NCI-H2196 (cell line): ENCODE results near the gene KIF17.
"Not testable (repeated sequence)": the region's sequence is repeated elsewhere in the genome, so short reads cannot be mapped to it uniquely, and the experiment has no call there.

Experiments used
- DNase-seq: peaks from one replicate; lab custom pipeline; 2025; ENCODE audit not compliant: unreplicated experiment; lab: John Stamatoyannopoulos, UW

KIF17 gene

GRCh38 chr1:20693623-20694022 lies 24.2 kb downstream of the KIF17 start:
- DNase-seq = no peak

- DNase-seq = no peak
These were observed 25.9 kb downstream of the KIF17 start for GRCh38 chr1:20691872-20692271.

GRCh38 chr1:20689645-20690056 lies 28.2 kb downstream of the KIF17 start:
- DNase-seq = no peak

GRCh38 chr1:20686883-20687725 lies 30.7 kb downstream of the KIF17 start:
- no peak for DNase-seq

DNA sequence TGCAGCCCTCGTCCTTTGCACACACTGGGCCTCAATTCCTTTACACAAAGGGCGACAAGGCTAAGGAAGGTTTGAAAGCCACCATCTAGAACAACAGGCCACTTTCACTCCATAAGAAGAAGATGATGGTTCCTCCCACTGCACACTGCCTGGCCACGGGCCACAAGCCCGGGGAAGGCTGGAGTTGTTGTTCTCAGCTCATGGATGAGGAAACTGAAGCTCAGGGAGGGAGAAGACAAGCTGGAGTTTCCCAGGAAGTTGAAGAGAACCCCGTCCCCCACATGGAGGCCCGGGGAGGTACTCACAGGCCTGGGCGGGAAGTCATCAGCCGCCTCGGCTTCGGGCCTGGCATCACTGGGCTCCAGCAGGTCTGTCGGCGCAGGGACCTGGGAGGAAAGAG lies 32.1 kb downstream of the KIF17 start:
- no peak for DNase-seq

- DNase-seq = no peak
These were observed 32.6 kb downstream of the KIF17 start for GRCh38 chr1:20685099-20685662.

DNA sequence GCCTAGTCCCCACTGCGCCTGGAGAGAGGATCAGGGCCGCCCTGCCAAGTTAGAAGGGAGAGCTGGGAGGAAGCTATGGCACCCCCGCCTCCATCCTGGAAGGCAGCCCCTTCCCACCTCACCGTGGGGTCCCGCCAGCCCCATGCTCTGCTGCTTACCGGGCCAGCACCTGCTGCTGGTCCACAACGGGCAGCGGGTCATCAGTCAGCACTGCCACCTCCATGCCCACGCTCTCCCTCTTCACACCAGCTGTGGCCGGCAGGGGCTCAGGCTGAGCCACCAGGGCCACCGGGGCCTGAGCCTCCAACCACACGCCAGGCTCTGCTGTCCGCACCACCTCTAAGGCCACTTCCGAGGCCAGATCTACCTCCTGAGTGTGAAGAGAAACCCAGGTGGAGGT lies 33.2 kb downstream of the KIF17 start:
- DNase-seq = no peak

DNA sequence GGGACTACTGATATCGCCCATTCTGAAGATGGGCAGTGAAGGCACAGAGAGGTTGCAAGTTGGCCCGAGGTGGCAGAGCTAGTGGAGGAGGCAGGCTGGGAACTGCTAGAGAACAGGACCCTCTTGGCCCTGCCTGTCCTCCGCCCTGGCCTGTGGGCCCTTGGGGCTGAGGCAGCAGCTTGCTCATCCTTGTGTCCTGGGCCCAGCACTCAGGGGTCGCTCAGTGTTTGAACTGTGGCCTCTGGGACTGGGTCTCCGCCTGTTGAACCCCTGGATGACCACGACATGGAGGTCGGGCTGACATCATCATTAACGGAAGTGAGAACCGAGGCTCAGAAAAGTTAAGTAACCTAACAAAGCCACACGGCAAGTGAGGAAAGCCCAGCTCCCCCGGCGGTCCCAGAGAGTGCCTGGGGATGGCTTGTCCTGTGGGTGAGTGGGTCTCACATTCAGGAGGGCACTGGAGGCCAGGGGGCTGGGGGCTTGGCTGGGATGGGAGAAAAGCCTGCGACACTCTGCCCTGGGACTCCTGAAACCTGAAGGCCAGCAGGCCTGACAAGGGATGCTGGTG lies 33.7 kb downstream of the KIF17 start:
- no peak for DNase-seq

DNA sequence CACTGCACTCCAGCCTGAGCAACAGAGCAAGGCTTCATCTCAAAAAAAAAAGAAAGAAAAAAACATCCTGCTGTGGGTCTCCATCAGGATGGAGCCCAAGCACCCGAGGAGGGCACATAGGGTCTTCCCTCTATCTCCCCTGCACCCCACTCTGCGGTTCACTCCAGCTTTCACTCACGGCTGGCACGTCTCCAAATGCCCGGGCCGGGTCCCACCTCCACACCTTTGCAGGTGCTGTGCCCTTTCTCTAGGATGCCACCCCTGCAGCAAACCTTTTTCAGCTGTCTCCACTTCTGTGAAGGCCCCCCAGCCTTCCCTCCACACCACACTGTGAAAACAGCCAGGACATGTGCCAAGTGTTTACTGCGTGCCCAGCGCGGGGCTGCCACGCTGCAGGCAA lies 34.2 kb downstream of the KIF17 start:
- DNase-seq = no peak

GRCh38 chr1:20682571-20683236 lies 35.1 kb downstream of the KIF17 start:
- peak; percentile 14 for DNase-seq

DNA sequence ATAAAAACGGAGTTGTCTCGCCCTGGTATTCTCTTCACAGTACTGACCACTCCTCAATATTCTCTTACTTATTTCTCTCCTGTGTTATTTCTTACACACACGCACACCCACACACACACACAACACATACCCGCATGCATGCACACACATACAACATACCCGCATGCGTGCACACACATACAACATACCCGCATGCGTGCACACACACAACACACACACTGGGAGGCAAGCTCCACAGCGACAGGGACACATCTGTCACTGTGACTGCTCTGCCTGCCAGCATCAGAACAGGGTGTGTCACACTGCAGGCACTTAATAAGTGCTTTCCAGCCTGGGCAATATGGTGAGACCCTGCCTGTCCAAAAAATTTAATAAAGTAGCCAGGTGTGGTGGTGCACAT lies 35.8 kb downstream of the KIF17 start:
- no peak for DNase-seq

GRCh38 chr1:20680269-20680668 lies 37.5 kb downstream of the KIF17 start:
- no peak for DNase-seq

DNA sequence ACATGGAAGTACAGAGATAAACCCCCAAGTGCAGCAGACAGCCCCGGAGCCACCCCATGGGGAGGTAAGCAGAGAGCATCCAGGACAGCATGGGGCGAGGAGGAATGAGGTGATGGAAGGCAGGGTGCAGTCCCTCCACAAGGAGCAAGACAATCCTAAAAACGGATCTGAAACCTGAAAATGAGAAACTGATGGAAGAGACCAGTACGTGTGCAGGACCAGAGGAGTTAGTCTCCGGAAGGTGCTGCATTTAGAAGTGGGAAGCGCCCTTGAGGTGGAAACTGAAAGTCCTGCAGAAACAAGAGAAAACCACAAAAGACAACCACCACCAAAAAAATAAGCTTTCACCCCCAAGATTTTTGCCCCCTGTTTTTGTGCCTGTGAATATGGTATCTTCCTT lies 39.2 kb downstream of the KIF17 start:
- no peak for DNase-seq

GRCh38 chr1:20673626-20674025 lies 44.2 kb downstream of the KIF17 start:
- DNase-seq = not testable (repeated sequence)

DNA sequence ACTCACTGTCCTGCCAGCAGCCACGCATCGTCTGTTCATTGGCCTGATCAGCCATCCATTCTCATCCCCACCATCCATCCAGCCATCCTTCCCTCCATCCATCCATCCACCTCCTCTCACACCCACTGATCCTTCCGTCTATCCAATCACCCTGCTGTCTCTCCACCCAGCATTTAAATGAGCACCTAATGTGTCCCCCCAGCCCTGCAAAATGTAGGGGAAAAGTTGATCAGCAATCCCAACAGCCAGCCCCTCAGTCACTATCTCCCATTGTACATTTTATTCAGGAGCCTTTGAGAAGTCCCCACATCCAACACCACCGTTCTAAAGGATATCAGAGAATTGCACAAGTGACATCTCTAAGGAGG lies 45.6 kb downstream of the KIF17 start:
- no peak for DNase-seq

GRCh38 chr1:20670936-20671335 lies 46.9 kb downstream of the KIF17 start:
- DNase-seq = no peak

- DNase-seq = no peak
These were observed 49.2 kb downstream of the KIF17 start for GRCh38 chr1:20668581-20668980.

GRCh38 chr1:20666804-20667203 lies 51.0 kb downstream of the KIF17 start:
- DNase-seq = no peak

GRCh38 chr1:20666146-20666545 lies 51.7 kb downstream of the KIF17 start:
- DNase-seq = no peak

- DNase-seq = no peak
These were observed 52.1 kb downstream of the KIF17 start for GRCh38 chr1:20665726-20666125.

GRCh38 chr1:20663969-20664715 lies 53.7 kb downstream of the KIF17 start:
- no peak for DNase-seq
